HFF-Myc (cell line): ENCODE data around the gene NPHS1.

Experiments
- DNase-seq: peaks from one replicate; pipeline ENCODE4 v3.0.0-alpha.2; 2011; ENCODE audit warnings: low read depth; ENCODE audit errors: extremely low read depth
- H3K4me3 ChIP-seq: replicated peaks from 2 replicates; pipeline ENCODE4 v1.5.1; 2011; ENCODE audit warnings: low read depth, mild to moderate bottlenecking, control low read depth, low read length
- TF ChIP-seq, protein P1 (sequence below): IDR thresholded peaks from 2 replicates; pipeline ENCODE4 v1.5.1; 2012; ENCODE audit warnings: mild to moderate bottlenecking, low read depth, low read length, control low read depth; ENCODE audit errors: missing control alignments

NPHS1 gene

DNA sequence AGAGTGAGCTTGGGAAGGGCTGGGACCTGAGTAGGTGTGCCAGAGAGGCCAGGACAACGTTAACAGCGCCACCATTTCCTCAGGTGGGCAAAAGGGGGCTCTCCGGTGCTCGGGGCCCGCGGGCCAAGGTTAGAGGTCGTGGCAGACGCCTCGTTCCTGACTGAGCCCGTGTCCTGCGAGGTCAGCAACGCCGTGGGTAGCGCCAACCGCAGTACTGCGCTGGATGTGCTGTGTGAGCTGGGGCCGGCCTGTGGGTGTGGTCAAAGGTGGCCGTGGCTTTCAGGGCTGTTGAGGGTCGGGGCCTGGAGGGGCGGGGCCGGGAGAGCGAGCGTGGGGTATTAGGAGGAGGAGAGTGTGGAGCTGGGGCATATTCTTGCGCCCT is 8.1 kb upstream of the NPHS1 start:
- TF ChIP-seq, protein P1, sequence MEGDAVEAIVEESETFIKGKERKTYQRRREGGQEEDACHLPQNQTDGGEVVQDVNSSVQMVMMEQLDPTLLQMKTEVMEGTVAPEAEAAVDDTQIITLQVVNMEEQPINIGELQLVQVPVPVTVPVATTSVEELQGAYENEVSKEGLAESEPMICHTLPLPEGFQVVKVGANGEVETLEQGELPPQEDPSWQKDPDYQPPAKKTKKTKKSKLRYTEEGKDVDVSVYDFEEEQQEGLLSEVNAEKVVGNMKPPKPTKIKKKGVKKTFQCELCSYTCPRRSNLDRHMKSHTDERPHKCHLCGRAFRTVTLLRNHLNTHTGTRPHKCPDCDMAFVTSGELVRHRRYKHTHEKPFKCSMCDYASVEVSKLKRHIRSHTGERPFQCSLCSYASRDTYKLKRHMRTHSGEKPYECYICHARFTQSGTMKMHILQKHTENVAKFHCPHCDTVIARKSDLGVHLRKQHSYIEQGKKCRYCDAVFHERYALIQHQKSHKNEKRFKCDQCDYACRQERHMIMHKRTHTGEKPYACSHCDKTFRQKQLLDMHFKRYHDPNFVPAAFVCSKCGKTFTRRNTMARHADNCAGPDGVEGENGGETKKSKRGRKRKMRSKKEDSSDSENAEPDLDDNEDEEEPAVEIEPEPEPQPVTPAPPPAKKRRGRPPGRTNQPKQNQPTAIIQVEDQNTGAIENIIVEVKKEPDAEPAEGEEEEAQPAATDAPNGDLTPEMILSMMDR: no peak
- no peak overlapping the region for H3K4me3 ChIP-seq
- DNase-seq: no peak

DNA sequence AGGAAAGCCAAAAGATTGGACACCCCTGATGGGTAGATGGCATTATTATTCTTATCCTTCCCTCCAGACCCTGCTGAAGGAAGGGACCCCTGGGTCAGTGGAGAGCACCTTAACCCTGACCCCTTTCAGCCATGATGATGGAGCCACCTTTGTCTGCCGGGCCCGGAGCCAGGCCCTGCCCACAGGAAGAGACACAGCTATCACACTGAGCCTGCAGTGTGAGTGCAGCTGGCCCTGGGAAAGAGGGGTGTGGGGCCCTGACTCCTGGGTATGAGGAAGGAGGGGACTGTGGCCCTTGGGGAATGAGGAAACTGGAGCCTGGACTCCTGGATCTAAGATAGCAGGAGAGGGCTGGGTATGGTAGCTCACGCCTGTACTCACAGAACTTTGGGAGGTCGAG is 7.1 kb upstream of the NPHS1 start:
- H3K4me3 ChIP-seq: no peak overlapping the region
- DNase-seq: no peak
- TF ChIP-seq, protein P1: no peak

DNA sequence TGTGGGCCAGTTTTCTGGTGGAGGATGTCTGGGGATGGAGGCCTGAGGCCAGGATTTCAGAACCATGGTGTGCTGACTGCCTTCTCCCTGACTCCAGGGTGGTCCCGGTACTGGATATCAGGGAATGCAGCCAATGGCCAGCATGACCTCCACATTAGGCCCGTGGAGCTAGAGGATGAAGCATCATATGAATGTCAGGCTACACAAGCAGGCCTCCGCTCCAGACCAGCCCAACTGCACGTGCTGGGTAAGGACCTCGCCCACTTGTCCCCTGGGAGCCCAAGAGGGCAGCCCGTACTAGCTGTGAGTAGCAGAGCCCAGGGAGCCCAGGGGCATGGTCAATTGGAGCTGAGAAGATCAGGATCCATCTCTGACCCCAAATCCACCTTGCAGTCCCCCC is 6.0 kb upstream of the NPHS1 start:
- DNase-seq: no peak
- TF ChIP-seq, protein P1: no peak

DNA sequence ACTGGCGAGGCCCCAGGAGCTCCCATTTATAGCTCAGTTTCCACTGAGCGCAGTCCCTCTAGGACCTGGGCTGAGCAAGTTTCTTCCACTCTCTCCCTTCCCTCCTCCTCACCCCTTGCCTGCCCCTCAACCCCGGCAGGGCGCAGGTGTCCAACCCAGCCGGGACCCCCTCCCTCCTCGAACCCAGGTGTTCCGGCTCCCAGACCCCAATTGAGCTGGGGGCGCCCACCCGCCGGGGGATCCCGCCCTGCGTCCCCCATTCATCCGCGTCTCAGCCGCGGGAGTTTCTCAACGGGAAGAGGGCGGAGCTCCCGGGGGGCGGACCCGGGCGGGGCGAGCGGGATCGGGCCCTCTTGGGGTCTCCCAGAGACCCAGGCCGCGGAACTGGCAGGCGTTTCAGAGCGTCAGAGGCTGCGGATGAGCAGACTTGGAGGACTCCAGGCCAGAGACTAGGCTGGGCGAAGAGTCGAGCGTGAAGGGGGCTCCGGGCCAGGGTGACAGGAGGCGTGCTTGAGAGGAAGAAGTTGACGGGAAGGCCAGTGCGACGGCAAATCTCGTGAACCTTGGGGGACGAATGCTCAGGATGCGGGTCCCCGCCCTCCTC is 4.3 kb upstream of the NPHS1 start, which contains the start of gene KIRREL2:
Gene KIRREL2 (plus strand): TSS at position 366 of the 604 bp plus-strand sequence. CDS start 209 bp downstream, at position 575.
- H3K4me3 ChIP-seq: peak within 1 kb of the TSS; percentile 29
- DNase-seq: no peak
- TF ChIP-seq, protein P1: no peak

More for the DNA sequence above, 6.0 kb upstream of the NPHS1 start:
- no peak overlapping the region for H3K4me3 ChIP-seq

DNA sequence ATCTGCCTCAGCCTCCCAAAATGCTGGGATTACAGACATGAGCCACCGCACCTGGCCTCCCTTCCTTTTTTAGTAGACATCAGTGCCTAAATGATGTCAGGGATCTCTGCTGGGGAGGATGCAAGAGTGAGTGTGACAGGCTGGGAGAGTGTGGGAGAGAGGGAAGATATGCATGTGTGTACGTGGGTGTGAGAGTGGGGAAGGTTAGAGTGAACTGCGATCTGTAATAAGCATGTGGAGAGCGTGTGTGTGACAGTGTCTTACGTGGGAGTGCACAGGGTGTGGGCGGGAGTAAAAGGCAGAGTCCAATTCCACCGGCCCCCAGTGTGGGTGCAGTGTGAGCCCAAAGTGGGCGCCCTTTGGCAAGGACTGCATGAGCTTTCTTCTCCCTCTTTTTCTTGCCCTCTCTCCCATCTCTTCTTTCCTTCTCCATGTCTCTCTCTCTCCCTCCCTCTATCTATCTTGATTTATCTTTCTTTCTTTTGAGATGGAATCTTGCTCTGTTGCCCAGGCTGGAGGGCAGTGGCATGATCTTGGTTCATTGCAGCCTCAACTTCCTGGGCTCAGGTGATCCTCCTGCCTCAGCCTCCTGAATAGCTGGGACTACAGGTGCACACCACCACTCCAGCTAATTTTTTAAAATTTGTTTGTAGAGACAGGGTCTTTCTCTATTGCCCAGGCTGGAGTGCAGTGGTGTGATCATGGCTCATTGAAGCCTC is 893 bp upstream of the NPHS1 start:
- DNase-seq: no peak
- no peak overlapping the region for H3K4me3 ChIP-seq
- TF ChIP-seq, protein P1: no peak

DNA sequence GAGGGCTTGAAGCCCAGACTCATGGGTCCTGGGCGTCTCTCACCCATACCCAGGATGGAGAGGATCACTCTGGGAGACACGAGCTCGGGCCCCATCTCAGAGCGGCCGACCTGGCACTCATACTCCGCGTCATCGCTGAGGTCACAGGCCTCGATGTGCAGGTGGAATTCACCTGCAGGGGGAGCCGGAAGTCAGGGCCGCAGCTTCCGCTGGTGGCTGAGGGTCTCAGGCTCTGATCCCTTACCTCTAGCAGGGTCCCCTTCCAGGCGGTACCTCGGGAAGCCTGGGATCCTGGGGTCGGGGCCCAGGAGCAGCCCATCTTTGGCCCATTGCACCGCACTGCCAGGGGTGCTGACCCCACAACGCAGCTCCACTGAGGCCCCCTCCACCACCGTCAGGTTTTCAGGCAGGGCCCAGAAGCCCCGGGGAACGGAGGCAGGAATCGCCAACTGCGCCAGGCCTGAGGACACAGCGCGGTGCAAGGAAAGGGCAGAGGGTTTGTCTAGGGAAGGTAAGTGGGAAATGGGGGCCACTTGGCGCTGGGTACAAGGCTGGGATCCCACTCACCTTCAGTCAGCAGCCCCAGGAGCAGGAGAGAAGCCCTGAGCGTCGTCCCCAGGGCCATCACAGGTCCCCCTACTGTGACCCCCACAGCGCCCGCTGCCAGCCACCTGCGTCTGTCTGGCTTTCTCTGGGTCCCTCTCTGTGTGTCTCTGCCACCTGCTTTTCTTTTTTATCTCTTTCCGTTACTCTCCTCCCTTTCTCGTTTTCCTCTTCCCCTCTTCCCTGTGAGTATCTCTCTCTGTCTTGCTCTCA is 883 bp downstream of the NPHS1 start:
- no peak for DNase-seq
- TF ChIP-seq, protein P1: peak; percentile 12
- no peak overlapping the region for H3K4me3 ChIP-seq
